Measurements from ENCODE around the gene CAMK1D.

The CAMK1D gene

DNA sequence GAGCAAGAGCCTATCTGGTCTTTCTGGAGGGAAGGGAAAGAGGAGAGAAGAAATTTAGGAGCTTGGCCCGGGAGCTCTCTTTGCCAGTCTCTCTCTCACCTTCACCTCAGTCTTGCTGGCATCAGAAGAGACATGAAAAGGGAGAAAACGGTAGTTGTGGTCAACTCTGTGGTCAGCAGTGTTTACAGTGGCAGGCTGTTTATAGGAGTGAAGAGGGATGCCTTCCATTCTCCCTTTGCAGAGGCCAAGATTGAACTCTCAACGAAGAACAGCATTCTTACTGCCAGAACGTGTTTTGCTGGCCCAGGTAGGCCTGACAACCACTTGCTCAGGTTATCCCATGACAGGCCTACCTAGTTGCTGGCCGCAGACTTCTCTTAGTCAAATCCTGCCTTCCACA, 518.9 kb downstream of the CAMK1D start:
- Mint-ChIP-seq H3K27ac (no peak overlapping the region), H3K4me3 (no peak overlapping the region), H3K27me3 (no peaks in the 10 kb centered on the region), H3K4me1 (no peaks in the 10 kb centered on the region), H3K9me3 (no peaks in the 10 kb centered on the region)
- no peak for DNase-seq
- no peak for ATAC-seq

DNA sequence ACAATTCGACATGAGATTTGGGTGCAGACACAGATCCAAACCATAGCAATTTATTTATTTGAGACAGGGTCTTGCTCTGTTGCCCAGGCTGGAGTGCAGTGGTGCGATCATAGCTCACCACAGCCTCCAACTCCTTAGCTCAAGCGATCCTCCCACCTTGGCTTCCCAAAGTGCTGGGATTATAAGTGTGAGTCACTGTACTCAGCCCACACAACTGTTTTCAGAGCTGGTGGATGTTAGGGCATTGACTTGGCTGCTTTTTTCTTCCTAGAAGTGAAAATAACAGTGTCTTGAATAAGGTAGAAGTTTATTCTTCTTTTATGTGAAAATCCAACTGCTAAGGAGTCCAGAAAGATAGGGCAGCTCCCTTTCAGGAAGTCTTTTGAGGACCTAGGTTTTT, 520.1 kb downstream of the CAMK1D start:
- DNase-seq (no peak), ATAC-seq (no peak)
- Mint-ChIP-seq H3K27ac (no peak overlapping the region), H3K4me1 (no peaks in the 10 kb centered on the region), H3K27me3 (no peaks in the 10 kb centered on the region), H3K9me3 (no peaks in the 10 kb centered on the region), H3K4me3 (no peak overlapping the region)

DNA sequence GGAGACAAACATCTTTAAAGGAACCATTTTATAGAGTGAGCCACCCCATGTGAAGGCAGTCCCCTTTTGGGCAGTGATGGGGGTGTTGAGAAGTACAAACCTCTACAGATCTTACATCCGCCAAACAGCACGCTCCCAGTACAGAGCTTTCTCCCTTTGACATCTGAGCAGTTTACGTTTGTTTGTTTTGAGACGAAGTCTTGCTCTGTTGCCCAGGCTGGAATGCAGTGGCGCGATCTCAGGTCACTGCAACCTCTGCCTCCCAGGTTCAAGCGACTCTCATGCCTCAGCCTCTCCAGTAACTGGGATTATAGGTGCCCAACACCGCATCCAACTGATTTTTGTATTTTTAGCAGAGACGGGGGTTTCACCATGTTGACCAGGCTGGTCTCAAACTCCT, 523.2 kb downstream of the CAMK1D start:
- H3K27me3 Mint-ChIP-seq, result no peaks in the 10 kb centered on the region
- DNase-seq (no peak), ATAC-seq (no peak)
- no peaks in the 10 kb centered on the region for H3K4me1 Mint-ChIP-seq
- no peak overlapping the region for H3K4me3 Mint-ChIP-seq
- H3K9me3 Mint-ChIP-seq, result no peaks in the 10 kb centered on the region
- no peak overlapping the region for H3K27ac Mint-ChIP-seq

DNA sequence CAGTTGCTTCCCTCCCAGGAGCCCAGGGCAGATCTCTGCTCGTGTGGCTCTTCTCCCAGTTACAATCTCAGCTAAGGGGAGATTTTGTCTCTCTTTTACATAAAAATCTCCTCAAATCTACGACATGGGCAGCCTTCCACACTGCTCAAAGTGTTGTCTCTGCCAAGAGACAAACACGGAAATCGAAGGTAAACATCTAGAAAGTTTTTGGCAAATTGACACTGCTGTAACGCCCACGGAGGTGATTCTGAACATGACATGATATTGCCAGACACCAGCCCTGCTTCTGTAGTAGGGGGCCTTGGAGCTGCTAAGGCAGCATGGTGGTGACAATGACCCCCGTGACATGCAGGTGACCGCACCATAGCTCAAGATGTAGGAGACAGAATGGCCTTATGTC, 523.8 kb downstream of the CAMK1D start:
- H3K9me3 Mint-ChIP-seq, result no peaks in the 10 kb centered on the region
- H3K4me1 Mint-ChIP-seq, result no peaks in the 10 kb centered on the region
- H3K27ac Mint-ChIP-seq, result no peak overlapping the region
- ATAC-seq (no peak), DNase-seq (no peak)
- no peaks in the 10 kb centered on the region for H3K27me3 Mint-ChIP-seq
- no peak overlapping the region for H3K4me3 Mint-ChIP-seq

DNA sequence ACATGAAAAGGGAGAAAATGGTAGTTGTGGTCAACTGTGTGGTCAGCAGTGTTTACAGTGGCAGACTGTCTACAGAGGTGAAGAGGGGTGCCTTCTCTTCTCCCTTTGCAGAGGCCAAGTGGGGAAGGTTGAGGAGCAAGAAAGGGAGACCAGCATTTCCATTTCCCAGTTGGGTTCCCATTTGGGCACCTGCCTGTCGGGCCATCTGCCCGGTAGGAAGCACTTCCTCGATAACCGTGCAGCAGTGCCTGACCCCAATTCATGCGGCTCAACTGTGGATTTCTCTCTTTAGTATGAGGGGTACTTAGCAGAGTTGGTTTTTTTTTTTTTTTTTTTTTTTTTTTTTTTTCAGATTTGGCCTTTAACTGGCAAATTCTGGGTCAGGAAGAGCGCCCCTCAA, 525.2 kb downstream of the CAMK1D start:
- Mint-ChIP-seq H3K4me1 (no peaks in the 10 kb centered on the region), H3K4me3 (no peak overlapping the region), H3K9me3 (peaks cover 0 to 6% of the 10 kb centered on the region in 2 donors), H3K27me3 (no peaks in the 10 kb centered on the region), H3K27ac (peak overlapping the region in 1 of 2 donors; percentile 22)
- ATAC-seq (no peak), DNase-seq (no peak)

DNA sequence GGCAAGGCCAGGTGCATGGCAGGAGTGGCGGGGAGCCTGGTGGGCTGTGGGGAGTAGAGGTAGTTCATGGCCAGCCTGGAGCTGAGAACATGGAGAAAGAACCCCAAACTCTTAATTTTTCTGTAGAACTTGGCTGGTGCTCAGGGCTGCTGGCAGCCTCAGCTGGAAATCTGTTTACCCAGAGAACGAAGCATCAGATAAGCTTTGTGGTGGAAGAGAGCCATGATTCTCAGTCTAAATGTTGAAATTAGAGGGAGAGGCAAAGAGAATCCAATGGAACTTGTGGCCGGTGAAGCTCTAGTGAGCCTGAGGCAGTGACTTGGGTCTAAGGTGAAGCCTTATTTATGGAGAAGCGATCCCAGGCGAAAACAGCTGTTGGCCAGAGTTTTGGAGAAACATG, 525.8 kb downstream of the CAMK1D start:
- ATAC-seq (no peak), DNase-seq (no peak)
- Mint-ChIP-seq H3K9me3 (peaks cover 0 to 7% of the 10 kb centered on the region in 2 donors), H3K4me3 (no peak overlapping the region), H3K27me3 (no peaks in the 10 kb centered on the region), H3K27ac (no peak overlapping the region), H3K4me1 (no peaks in the 10 kb centered on the region)

DNA sequence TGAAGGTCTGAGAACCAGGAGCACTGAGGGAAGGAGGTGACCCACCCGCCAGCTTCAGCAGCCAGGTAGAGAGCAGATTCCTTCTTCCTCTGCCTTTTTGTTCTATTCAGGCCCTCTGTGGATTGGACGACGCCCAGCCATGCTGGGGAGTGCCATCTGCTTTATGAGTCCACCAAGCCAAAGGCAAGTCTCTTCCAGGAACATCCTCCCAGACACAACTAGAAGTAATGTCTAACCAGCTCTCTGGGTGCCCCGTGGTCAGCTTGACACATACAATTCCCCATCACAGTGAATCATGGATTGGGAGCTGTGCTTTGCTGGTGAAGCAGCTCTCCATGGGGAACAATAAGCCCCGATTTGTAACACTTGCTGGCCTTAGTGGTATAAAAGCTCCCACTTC, 526.9 kb downstream of the CAMK1D start:
- Mint-ChIP-seq H3K27me3 (no peaks in the 10 kb centered on the region), H3K4me3 (no peak overlapping the region), H3K27ac (no peak overlapping the region), H3K9me3 (peaks cover 0 to 7% of the 10 kb centered on the region in 2 donors), H3K4me1 (no peaks in the 10 kb centered on the region)
- no peak for DNase-seq
- no peak for ATAC-seq

DNA sequence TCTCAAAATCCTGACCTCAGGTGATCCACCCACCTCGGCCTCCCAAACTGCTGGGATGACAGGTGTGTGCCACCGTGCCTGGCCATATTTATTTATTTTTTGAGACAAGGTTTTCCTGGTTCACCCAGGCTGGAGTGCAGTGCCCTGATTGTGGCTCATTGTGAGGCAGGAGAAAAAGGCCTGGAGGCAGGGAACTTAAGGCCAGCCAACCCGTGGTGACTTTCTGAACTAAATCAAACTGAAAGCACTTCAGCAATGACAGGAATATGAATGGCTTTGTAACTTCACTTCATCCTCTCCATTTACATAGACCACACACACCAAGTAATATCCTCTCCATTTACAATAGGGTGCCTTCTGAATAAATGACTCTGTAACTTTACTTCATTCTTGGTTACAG, 527.8 kb downstream of the CAMK1D start:
- peaks cover 5% of the 10 kb centered on the region for H3K27me3 Mint-ChIP-seq
- H3K9me3 Mint-ChIP-seq, result peaks cover 0 to 7% of the 10 kb centered on the region in 2 donors
- peak overlapping the region in 1 of 2 donors; percentile 27 for H3K27ac Mint-ChIP-seq
- ATAC-seq, result no peak
- no peak for DNase-seq
- no peaks in the 10 kb centered on the region for H3K4me1 Mint-ChIP-seq
- no peak overlapping the region for H3K4me3 Mint-ChIP-seq

DNA sequence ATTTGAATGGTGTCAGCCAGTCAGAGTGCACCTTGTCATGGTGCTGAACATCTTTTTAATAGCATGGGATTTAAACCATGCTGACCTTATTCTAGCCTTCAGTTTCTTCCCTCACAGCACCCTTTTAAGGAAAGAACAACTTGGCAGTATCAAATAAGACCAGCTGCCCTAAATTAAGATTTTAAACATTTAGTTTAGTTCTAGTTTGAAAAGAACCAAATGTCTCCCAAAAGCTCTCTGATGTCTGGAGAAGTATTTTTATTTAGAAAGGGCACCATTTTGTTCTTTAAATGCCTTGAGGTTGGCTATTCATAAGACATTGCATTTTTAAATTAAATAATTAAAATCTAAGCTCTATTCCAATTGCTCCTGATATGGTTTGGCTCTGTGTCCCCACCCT, 531.1 kb downstream of the CAMK1D start:
- Mint-ChIP-seq H3K27me3 (peaks cover 30% of the 10 kb centered on the region), H3K4me3 (no peak overlapping the region), H3K9me3 (peaks cover 5 to 15% of the 10 kb centered on the region in 2 donors), H3K4me1 (no peaks in the 10 kb centered on the region), H3K27ac (no peak overlapping the region)
- DNase-seq (no peak), ATAC-seq (no peak)

DNA sequence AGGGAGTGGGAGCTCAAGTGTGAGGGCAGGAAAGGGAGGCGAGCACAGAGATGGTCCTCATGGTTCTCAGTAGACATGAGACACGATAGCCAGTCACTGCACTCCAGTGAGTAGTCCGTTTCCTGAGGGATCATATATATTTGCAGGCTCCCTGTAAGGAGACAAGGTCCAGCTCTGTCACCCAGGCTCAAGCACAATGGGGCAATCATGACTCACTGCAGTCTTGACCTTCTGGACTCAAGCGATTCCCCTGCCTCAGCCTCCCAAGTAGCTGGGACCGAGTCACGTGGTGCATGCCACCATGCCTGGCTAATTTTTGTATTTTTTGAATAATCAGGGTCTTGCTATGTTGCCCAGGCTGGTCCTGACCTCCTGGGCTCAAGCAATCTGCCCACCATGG, 535.5 kb downstream of the CAMK1D start:
- Mint-ChIP-seq H3K4me1 (no peaks in the 10 kb centered on the region), H3K27ac (no peak overlapping the region), H3K27me3 (peaks cover 30% of the 10 kb centered on the region), H3K9me3 (peaks cover 5 to 8% of the 10 kb centered on the region in 2 donors), H3K4me3 (no peak overlapping the region)
- ATAC-seq, result no peak
- DNase-seq, result no peak
